GM19463 (cell line): Measurements from ENCODE around the gene ALOX12.

Source experiments
- ATAC-seq: cut with Tn5 transposase; IDR thresholded peaks from one replicate; pipeline ENCODE4 v1.9.1; 2021; ENCODE audit warnings: mild to moderate bottlenecking, moderate library complexity; ENCODE audit not compliant: unreplicated experiment

The ALOX12 gene

GRCh38 chr17:7021993-7022778 is 26.3 kb downstream of the ALOX12 start:
- peak; percentile 78 for ATAC-seq

GRCh38 chr17:7022781-7023571 is 27.1 kb downstream of the ALOX12 start, which contains the start of gene BCL6B:
Gene BCL6B, plus strand, starts transcription at chr17:7023050. Its CDS starts 622 bp downstream, at chr17:7023672.
- ATAC-seq, result no peak

- no peak for ATAC-seq
Observed at GRCh38 chr17:7023576-7024401, 27.9 kb downstream of the ALOX12 start.

GRCh38 chr17:7024402-7024785 is 28.5 kb downstream of the ALOX12 start:
- no peak for ATAC-seq

- no peak for ATAC-seq
Observed at GRCh38 chr17:7025245-7025644, 29.4 kb downstream of the ALOX12 start.

- no peak for ATAC-seq
Observed at GRCh38 chr17:7026471-7027115, 30.7 kb downstream of the ALOX12 start.

GRCh38 chr17:7027335-7027734 is 31.5 kb downstream of the ALOX12 start:
- no peak for ATAC-seq

- ATAC-seq, result no peak
Observed at GRCh38 chr17:7029096-7029495, 33.2 kb downstream of the ALOX12 start.

GRCh38 chr17:7029659-7030058 is 33.8 kb downstream of the ALOX12 start:
- ATAC-seq, result no peak

GRCh38 chr17:7034955-7035590 is 39.2 kb downstream of the ALOX12 start:
- no peak for ATAC-seq

GRCh38 chr17:7035591-7036368 is 39.9 kb downstream of the ALOX12 start, which contains the start of gene SLC16A13:
Gene SLC16A13, plus strand, starts transcription at chr17:7036015. Its CDS starts 368 bp downstream, at chr17:7036383.
- peak; percentile 91 for ATAC-seq

- ATAC-seq, result no peak
Observed at GRCh38 chr17:7038025-7038862, 42.4 kb downstream of the ALOX12 start.

- no peak for ATAC-seq
Observed at GRCh38 chr17:7039832-7040231, 44.0 kb downstream of the ALOX12 start.

- ATAC-seq, result no peak
Observed at GRCh38 chr17:7041607-7042500, 46.0 kb downstream of the ALOX12 start.

- no peak for ATAC-seq
Observed at GRCh38 chr17:7042501-7043181, 46.8 kb downstream of the ALOX12 start.

GRCh38 chr17:7043182-7043496 is 47.3 kb downstream of the ALOX12 start:
- ATAC-seq, result no peak
